ENCODE data around the gene TKTL1. TPM values are rescaled to one million over a fixed set of nuclear protein-coding genes. Genes with fewer than 3 reads are reported as not detected.
A peak's percentile ranks its signal among the peaks of the same experiment; 100 is the strongest.

TKTL1 gene
- total RNA-seq, 1 donor from 2014 or later = 0.17 TPM

DNA sequence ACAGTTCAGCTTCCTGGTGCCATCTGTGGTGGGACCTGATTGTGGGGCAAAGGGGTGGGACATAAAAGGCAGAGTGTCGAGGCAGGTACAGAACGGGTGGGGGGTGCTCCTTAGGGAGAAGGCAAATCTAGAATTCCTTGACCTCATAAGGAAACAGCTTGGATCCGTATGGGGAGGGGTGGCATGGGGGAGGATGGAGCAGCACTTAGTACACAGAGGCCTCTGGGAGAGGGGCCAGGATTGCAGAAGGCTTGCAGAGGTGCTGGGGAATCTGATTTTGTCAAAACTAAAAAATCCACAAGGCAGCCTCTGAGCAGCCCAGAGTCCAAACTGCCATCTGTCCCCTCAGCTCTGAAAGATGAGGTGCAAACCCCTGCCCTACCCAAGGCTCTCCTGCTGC lies 81.2 kb downstream of the TKTL1 start:
- no peak overlapping the region for H3K4me3 ChIP-seq (ENCODE audit: low read depth, low read length)
- TF ChIP-seq, protein P1, sequence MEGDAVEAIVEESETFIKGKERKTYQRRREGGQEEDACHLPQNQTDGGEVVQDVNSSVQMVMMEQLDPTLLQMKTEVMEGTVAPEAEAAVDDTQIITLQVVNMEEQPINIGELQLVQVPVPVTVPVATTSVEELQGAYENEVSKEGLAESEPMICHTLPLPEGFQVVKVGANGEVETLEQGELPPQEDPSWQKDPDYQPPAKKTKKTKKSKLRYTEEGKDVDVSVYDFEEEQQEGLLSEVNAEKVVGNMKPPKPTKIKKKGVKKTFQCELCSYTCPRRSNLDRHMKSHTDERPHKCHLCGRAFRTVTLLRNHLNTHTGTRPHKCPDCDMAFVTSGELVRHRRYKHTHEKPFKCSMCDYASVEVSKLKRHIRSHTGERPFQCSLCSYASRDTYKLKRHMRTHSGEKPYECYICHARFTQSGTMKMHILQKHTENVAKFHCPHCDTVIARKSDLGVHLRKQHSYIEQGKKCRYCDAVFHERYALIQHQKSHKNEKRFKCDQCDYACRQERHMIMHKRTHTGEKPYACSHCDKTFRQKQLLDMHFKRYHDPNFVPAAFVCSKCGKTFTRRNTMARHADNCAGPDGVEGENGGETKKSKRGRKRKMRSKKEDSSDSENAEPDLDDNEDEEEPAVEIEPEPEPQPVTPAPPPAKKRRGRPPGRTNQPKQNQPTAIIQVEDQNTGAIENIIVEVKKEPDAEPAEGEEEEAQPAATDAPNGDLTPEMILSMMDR (conservative IDR thresholded peaks at IDR 0.05; ENCODE audit: low read depth, low read length) = no peak
- DNase-seq (ENCODE audit: low read depth) = no peak

DNA sequence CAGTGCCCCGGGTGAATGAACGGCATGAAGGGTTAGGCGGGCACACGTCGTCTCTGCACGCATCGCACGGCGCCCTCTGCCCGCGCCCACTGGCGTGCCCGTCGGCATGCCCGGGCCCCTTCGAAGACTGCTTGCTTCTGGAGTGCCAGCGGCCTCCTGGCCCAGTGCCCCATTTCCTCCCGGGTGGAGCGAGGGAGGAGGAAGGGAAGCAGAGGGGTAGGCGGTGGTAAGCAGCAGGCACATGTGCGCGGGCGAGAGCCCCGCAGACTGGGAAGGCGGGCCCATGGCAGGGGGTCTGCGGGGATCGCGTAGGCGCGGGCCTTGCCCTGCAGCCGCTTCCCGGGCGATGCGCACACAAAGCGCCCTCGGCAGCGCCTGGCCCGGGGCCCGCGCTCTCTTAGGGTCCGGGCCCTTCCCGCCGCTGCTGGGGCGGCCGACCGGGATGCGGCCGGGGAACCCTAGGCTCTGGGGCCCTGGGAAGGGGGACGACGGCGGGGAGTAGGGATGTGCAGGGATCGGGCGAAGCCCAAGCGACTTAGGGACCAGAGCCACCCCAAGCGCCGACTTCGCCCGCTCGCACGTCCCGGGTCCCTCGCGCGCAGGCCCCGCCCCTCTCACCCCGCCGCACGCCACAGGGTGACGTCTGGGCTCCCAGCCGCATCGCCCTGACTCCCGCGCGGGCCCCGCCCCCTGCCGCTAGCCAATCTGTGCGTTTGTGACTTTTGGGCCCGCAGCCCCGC lies 82.6 kb downstream of the TKTL1 start:
- DNase-seq (ENCODE audit: low read depth) = no peak
- H3K4me3 ChIP-seq (ENCODE audit: low read depth, low read length) = peak overlapping the region; percentile 53
- TF ChIP-seq, protein P1 (conservative IDR thresholded peaks at IDR 0.05; ENCODE audit: low read depth, low read length) = no peak

DNA sequence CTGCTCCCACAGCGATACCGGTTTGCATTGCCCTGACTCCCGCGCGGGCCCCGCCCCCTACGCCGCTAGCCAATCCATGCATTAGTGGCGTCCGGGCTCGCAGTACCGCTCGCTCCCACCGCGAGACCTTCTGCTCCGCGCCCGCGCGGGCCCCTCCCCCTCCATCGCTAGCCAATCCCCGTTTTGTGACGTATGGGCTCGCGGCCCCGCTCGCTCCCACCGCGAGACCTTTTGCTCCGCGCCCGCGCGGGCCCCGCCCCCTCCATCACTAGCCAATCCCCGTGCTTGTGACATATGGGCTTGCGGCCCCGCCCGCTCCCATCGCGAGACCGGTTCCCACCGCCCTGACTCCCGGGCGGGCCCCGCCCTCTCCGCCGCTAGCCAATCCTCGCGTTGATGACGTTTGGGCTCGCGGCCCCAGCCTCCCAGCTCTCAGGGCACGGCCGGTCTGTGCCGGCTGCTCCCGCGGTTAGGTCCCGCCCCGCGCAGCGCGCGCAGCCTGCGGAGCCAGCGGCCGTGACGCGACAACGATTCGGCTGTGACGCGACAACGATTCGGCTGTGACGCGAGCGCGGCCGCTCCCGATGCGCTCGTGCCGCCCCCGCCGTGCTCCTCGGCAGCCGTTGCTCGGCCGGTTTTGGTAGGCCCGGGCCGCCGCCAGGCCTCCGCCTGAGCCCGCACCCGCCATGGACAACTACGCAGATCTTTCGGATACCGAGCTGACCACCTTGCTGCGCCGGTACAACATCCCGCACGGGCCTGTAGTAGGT lies 83.4 kb downstream of the TKTL1 start, which contains the start of gene EMD:
Gene EMD, plus strand, starts transcription at position 497 of the 770 bp plus-strand sequence. Its CDS starts 190 bp downstream, at position 687.
- peak within 1 kb of the TSS; percentile 73 for H3K4me3 ChIP-seq (ENCODE audit: low read depth, low read length)
- DNase-seq (ENCODE audit: low read depth) = no peak
- TF ChIP-seq, protein P1 (conservative IDR thresholded peaks at IDR 0.05; ENCODE audit: low read depth, low read length) = no peak

DNA sequence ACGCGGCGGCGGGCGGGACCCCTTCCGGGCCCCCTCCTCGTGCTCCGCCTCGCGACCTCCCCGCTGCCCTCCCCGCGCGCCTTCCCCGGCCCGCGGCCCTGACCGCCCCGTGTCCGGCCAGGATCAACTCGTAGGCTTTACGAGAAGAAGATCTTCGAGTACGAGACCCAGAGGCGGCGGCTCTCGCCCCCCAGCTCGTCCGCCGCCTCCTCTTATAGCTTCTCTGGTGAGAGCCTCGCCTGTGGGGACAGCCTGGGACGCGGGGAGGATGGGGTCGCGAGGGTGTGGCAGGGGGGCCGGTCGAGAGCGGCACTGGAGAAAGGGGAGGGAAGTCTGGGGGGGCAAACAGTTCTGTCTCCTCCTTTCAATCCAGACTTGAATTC lies 84.0 kb downstream of the TKTL1 start:
- peak overlapping the region; percentile 73 for H3K4me3 ChIP-seq (ENCODE audit: low read depth, low read length)
- TF ChIP-seq, protein P1 (conservative IDR thresholded peaks at IDR 0.05; ENCODE audit: low read depth, low read length) = no peak
- no peak for DNase-seq (ENCODE audit: low read depth)

Other genes starting within 250 kb of the TKTL1 start
- gene MECP2, start 198.1 kb upstream of the TKTL1 start, total RNA-seq = 18.1 and 23.4 TPM in 2 replicates
- gene OPN1LW, start 151.6 kb upstream of the TKTL1 start, total RNA-seq = not detected in 2 replicates
- gene OPN1MW, start 113.2 kb upstream of the TKTL1 start, total RNA-seq = not detected in 2 replicates
- gene OPN1MW2, start 76.0 kb upstream of the TKTL1 start, total RNA-seq = not detected in 2 replicates
- not detected in 2 replicates for gene OPN1MW3, start 38.2 kb upstream of the TKTL1 start, total RNA-seq
- not detected in 2 replicates for gene TEX28, start 671 bp upstream of the TKTL1 start, total RNA-seq
- 953 and 1,430 TPM in 2 replicates for gene FLNA, start 78.8 kb downstream of the TKTL1 start, total RNA-seq
- 50.7 and 63.0 TPM in 2 replicates for gene EMD, start 83.5 kb downstream of the TKTL1 start, total RNA-seq
- gene RPL10, start 102.6 kb downstream of the TKTL1 start, total RNA-seq = 5,736 and 6,055 TPM in 2 replicates
- gene DNASE1L1, start 113.5 kb downstream of the TKTL1 start, total RNA-seq = 20.7 and 27.7 TPM in 2 replicates
- gene TAFAZZIN, start 115.7 kb downstream of the TKTL1 start, total RNA-seq = 33.6 and 55.8 TPM in 2 replicates
- gene ATP6AP1, start 132.9 kb downstream of the TKTL1 start, total RNA-seq = 28.5 and 55.1 TPM in 2 replicates
- 116 and 144 TPM in 2 replicates for gene GDI1, start 141.4 kb downstream of the TKTL1 start, total RNA-seq
- gene FAM50A, start 148.3 kb downstream of the TKTL1 start, total RNA-seq = 51.1 and 74.1 TPM in 2 replicates
- gene PLXNA3, start 162.5 kb downstream of the TKTL1 start, total RNA-seq = 5.9 and 14.6 TPM in 2 replicates
- gene LAGE3, start 183.5 kb downstream of the TKTL1 start, total RNA-seq = 23.0 and 28.4 TPM in 2 replicates
- 39.4 and 65.5 TPM in 2 replicates for gene UBL4A, start 190.8 kb downstream of the TKTL1 start, total RNA-seq
- gene SLC10A3, start 194.8 kb downstream of the TKTL1 start, total RNA-seq = 26.1 and 29.1 TPM in 2 replicates
- gene FAM3A, start 220.4 kb downstream of the TKTL1 start, total RNA-seq = 24.8 and 31.8 TPM in 2 replicates

Measured in epithelial cell of proximal tubule (primary cell).